GM12878 (cell line): ENCODE results near the gene SVOP.

ENCODE experiments used
- EZH2 ChIP-seq: IDR thresholded peaks from 2 replicates; pipeline ENCODE4 v1.6.1; 2012; ENCODE audit warnings: low read depth, mild to moderate bottlenecking, control low read depth, inconsistent platforms, low read length, borderline replicate concordance; ENCODE audit not compliant: control insufficient read depth
- TARDBP ChIP-seq: IDR thresholded peaks from 2 replicates; pipeline ENCODE4 v1.6.1; 2016; ENCODE audit warnings: borderline replicate concordance
- TF ChIP-seq, protein P1 (sequence below): fragments of 450-650 bp; IDR thresholded peaks from 2 replicates; pipeline ENCODE4 v1.6.1; 2017; ENCODE audit warnings: antibody characterized with exemption, mild to moderate bottlenecking, moderate library complexity

DNA sequence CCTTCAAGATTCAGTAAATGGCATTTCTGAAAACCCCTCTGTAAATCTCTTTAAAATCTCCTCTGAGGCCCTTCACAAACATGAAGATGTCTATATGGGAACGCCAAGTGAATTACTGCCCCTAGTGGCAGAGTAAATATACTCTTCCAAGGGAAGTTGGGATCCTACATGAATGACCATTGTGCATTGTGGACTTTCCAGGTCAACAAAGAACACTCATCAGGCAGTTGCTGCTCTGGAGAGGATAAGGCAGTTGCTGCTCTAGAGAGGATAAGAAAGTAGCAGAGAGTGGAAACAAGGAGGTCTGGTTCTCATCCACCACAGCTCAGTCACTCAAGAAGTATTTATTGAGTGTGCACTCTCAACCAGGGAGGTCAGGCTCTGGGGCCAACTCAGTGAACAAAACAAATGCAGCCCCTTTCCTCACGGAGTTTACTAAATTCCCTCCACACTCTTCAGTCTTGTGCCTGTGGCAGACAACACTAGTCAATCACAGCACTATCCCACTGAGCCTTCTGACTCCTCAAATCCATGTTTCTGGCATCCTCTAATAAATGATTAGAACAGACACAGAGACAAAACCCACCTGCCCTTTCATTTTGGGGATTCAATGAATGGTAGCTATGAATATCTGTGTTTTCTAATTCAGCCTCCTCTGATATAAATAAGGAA lies 52.9 kb downstream of the SVOP start:
- no peak for TF ChIP-seq TARDBP
- TF ChIP-seq, protein P1, sequence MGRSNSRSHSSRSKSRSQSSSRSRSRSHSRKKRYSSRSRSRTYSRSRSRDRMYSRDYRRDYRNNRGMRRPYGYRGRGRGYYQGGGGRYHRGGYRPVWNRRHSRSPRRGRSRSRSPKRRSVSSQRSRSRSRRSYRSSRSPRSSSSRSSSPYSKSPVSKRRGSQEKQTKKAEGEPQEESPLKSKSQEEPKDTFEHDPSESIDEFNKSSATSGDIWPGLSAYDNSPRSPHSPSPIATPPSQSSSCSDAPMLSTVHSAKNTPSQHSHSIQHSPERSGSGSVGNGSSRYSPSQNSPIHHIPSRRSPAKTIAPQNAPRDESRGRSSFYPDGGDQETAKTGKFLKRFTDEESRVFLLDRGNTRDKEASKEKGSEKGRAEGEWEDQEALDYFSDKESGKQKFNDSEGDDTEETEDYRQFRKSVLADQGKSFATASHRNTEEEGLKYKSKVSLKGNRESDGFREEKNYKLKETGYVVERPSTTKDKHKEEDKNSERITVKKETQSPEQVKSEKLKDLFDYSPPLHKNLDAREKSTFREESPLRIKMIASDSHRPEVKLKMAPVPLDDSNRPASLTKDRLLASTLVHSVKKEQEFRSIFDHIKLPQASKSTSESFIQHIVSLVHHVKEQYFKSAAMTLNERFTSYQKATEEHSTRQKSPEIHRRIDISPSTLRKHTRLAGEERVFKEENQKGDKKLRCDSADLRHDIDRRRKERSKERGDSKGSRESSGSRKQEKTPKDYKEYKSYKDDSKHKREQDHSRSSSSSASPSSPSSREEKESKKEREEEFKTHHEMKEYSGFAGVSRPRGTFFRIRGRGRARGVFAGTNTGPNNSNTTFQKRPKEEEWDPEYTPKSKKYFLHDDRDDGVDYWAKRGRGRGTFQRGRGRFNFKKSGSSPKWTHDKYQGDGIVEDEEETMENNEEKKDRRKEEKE: no peak
- TF ChIP-seq EZH2: no peak
